Measurements from ENCODE around the gene DHRS7.

DHRS7 gene

GRCh38 chr14:60178164-60178563, 13.0 kb upstream of the DHRS7 start:
- in situ Hi-C loops (cut with MboI; ENCODE audit: low sequenced_read_pairs, unreplicated experiment): loop anchor here (25.0 kb wide), 1 partner anchor 541 kb away; no protein-coding TSS in a partner anchor
- TF ChIP-seq, protein P1, sequence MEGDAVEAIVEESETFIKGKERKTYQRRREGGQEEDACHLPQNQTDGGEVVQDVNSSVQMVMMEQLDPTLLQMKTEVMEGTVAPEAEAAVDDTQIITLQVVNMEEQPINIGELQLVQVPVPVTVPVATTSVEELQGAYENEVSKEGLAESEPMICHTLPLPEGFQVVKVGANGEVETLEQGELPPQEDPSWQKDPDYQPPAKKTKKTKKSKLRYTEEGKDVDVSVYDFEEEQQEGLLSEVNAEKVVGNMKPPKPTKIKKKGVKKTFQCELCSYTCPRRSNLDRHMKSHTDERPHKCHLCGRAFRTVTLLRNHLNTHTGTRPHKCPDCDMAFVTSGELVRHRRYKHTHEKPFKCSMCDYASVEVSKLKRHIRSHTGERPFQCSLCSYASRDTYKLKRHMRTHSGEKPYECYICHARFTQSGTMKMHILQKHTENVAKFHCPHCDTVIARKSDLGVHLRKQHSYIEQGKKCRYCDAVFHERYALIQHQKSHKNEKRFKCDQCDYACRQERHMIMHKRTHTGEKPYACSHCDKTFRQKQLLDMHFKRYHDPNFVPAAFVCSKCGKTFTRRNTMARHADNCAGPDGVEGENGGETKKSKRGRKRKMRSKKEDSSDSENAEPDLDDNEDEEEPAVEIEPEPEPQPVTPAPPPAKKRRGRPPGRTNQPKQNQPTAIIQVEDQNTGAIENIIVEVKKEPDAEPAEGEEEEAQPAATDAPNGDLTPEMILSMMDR (IDR thresholded peaks at IDR 0.05; ENCODE audit: borderline replicate concordance, control extremely low read depth, extremely low read depth, insufficient read depth, missing control alignments): no peak
- DNase-seq (ENCODE audit: low spot score): no peak

DNA sequence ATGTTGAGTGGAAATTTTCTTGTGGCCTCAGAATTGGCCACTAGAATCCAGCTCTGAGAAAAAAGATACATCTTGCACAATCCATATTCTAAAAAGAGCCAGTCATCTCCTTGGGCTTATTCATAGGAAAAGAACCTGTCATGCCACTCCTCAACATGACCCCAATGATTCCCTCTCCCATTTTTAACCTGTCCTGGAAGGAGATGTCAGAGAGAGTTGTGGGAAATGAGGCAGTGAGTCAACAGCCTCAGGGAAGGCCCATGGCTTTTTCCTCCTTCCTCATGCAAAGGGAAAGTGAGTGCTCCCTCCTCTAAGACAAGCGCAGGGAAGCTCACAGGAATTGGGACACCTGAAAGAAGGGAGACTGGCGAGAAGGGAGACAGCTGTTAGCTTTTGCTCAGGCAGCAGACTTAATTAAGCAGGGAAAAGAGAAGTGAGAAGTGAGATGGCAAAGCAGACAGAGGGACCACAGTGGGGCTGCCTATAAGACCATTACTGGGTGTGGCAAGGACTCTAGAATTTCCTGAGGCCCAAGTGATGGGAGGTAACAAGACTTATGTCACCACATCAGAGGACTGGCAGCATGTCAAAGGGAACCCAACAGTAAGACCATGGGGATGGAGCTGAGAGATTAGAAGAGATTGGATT, 10.2 kb upstream of the DHRS7 start:
- in situ Hi-C loops (cut with MboI; ENCODE audit: low sequenced_read_pairs, unreplicated experiment): loop anchor here (25.0 kb wide), 1 partner anchor 538 kb away; no protein-coding TSS in a partner anchor
- DNase-seq (ENCODE audit: low spot score): no peak
- TF ChIP-seq, protein P1 (IDR thresholded peaks at IDR 0.05; ENCODE audit: borderline replicate concordance, control extremely low read depth, extremely low read depth, insufficient read depth, missing control alignments): no peak

- in situ Hi-C loops (cut with MboI; ENCODE audit: low sequenced_read_pairs, unreplicated experiment): loop anchor here (25.0 kb wide), 1 partner anchor 537 kb away; no protein-coding TSS in a partner anchor
- TF ChIP-seq, protein P1 (IDR thresholded peaks at IDR 0.05; ENCODE audit: borderline replicate concordance, control extremely low read depth, extremely low read depth, insufficient read depth, missing control alignments): no peak
- no peak for DNase-seq (ENCODE audit: low spot score)
These were observed 9.4 kb upstream of the DHRS7 start for GRCh38 chr14:60174352-60175254.

DNA sequence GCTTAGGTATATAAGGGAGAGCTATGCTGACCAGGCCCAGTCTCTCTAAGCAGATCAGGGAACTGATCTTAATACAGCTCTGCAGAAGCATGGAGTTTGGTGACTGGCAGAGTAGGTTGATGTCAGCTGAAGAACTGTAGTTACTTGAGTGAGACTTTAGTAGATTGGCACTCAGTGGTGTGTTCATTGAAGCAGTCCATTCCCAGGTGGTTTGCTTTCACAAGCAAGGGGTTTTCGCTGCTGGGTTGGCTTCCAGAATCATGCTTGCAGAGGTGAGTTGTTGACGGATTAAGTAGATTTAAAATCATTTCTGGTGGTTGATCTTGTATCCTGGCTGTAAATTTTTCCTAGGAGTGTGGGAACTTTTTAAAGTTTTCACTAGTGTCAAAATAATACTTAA, 6.5 kb upstream of the DHRS7 start:
- TF ChIP-seq, protein P1 (IDR thresholded peaks at IDR 0.05; ENCODE audit: borderline replicate concordance, control extremely low read depth, extremely low read depth, insufficient read depth, missing control alignments): no peak
- in situ Hi-C loops (cut with MboI; ENCODE audit: low sequenced_read_pairs, unreplicated experiment): no loop called here
- no peak for DNase-seq (ENCODE audit: low spot score)

DNA sequence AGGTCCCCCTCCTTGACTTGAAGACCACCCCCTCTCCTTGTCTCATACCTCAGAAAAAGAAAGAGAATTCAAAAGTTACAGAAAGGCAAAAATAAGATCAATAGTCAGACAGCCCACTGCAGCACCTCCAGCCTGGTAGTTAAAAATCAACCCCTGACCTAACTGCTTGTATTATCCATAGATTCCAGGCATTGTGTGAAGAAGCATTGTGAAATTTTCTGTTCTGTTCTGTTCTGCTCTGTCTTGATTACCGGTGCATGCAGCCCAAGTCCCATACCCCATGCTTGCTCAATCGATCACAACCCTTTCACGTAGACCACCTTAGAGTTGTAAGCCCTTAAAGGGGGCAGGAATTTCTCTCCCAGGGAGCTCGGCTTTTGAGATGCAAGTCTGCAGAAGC, 5.8 kb upstream of the DHRS7 start:
- TF ChIP-seq, protein P1 (IDR thresholded peaks at IDR 0.05; ENCODE audit: borderline replicate concordance, control extremely low read depth, extremely low read depth, insufficient read depth, missing control alignments): no peak
- in situ Hi-C loops (cut with MboI; ENCODE audit: low sequenced_read_pairs, unreplicated experiment): no loop called here
- DNase-seq (ENCODE audit: low spot score): no peak

GRCh38 chr14:60169722-60170121, 4.5 kb upstream of the DHRS7 start:
- DNase-seq (ENCODE audit: low spot score): no peak
- TF ChIP-seq, protein P1 (IDR thresholded peaks at IDR 0.05; ENCODE audit: borderline replicate concordance, control extremely low read depth, extremely low read depth, insufficient read depth, missing control alignments): no peak
- in situ Hi-C loops (cut with MboI; ENCODE audit: low sequenced_read_pairs, unreplicated experiment): no loop called here
